GM18511 (cell line): Measurements from ENCODE around the gene PARP9.

ENCODE experiments used
- ATAC-seq: cut with Tn5 transposase; IDR thresholded peaks from one replicate; pipeline ENCODE4 v1.9.1; 2021; ENCODE audit warnings: mild to moderate bottlenecking, moderate library complexity; ENCODE audit not compliant: unreplicated experiment

PARP9 gene

DNA sequence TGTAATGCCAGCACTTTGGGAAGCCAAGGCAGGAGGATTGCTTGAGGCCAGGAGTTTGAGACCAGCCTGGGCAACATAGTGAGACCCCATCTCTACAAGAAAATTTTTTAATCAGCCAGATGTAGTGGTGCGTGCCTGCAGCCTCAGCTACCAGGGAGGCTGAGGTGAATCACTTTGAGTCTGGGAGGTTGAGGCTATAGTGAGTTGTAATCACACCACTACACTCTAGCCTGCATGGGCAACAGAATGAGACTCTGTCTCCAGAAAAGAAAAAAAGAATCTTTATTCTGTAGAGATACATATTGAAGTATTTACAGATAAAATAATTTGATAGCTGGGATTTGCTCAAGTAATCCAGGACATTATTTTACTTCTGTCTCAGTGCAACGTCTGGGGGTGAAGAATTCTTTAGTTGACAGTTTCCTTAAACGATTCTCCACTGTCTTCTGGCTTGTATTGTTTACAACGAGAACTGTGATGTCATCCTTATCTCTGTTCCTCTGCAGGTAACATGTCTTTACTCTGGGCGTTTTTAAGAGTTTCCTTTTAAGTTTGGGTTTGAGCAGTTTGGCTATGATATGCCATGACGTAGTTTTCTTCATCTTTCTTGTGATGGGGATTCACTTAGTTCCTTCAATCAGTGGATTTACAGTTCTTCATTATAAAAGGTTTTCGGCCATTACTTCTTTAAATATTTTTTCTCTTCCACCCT lies 75.7 kb downstream of the PARP9 start:
- ATAC-seq: no peak

DNA sequence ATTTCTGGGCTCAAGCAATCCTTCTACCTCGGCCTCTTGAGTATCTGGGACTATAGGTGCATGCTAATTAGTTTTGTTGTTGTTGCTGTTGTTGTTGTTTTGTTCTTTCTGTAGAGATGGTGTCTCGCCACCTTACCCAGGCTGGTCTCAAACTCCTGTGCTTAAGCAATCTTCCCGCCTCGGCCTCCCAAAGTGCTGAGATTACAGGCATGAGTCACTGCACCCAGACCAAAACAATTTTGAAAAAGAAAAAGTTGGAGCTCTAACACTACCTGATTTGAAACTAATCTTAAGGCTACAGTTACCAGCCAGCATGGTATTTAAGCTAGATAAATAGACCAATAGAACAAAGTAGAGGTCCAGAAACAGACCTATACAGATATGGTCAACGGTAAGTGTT lies 79.1 kb downstream of the PARP9 start:
- no peak for ATAC-seq

DNA sequence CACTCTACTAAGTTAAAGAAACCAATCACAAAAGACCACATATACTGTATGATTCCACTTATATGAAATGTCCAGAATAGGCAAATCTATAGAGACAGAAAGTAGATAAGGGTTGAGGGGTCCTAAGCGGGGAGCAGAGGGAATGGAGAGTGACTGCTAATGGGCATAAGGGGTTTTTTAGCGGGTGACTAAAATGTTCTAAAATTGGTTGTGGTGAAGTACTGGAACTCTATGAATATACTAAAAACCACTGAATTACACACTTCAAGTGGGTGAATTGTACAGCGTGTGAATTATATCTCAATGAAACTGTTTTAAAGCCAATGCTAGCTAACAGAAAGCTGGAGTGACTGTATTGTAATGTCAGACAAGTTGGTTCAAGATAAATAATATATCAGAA lies 82.7 kb downstream of the PARP9 start:
- no peak for ATAC-seq
